ENCODE measurements around the gene ATP2B2.

ATP2B2 gene

GRCh38 chr3:10510743-10511432 is 5.5 kb upstream of the ATP2B2 start:
- no peak for DNase-seq

GRCh38 chr3:10510086-10510742 is 4.8 kb upstream of the ATP2B2 start:
- no peak for DNase-seq

GRCh38 chr3:10509325-10509724 is 3.9 kb upstream of the ATP2B2 start:
- DNase-seq, result no peak

- DNase-seq, result no peak
These were observed 3.4 kb upstream of the ATP2B2 start for GRCh38 chr3:10508619-10509260.

- DNase-seq, result no peak
These were observed 2.8 kb upstream of the ATP2B2 start for GRCh38 chr3:10508235-10508618.

GRCh38 chr3:10507331-10507730 is 1.9 kb upstream of the ATP2B2 start:
- DNase-seq, result no peak

- no peak for DNase-seq
These were observed 1.3 kb upstream of the ATP2B2 start for GRCh38 chr3:10506696-10507095.

- DNase-seq, result no peak
These were observed 602 bp upstream of the ATP2B2 start for GRCh38 chr3:10505791-10506585.

GRCh38 chr3:10504171-10505049 is 976 bp downstream of the ATP2B2 start:
- DNase-seq, result no peak

GRCh38 chr3:10503217-10503796 is 2.1 kb downstream of the ATP2B2 start:
- DNase-seq, result no peak

GRCh38 chr3:10502185-10502880 is 3.1 kb downstream of the ATP2B2 start:
- no peak for DNase-seq

GRCh38 chr3:10501664-10502052 is 3.7 kb downstream of the ATP2B2 start:
- DNase-seq, result no peak

GRCh38 chr3:10500717-10501663 is 4.4 kb downstream of the ATP2B2 start:
- DNase-seq, result no peak

GRCh38 chr3:10498271-10498670 is 7.1 kb downstream of the ATP2B2 start:
- DNase-seq, result no peak

- no peak for DNase-seq
These were observed 7.9 kb downstream of the ATP2B2 start for GRCh38 chr3:10497439-10497838.

- no peak for DNase-seq
These were observed 9.1 kb downstream of the ATP2B2 start for GRCh38 chr3:10496121-10496863.

- DNase-seq, result no peak
These were observed 9.8 kb downstream of the ATP2B2 start for GRCh38 chr3:10495614-10496013.

- DNase-seq, result no peak
These were observed 10.4 kb downstream of the ATP2B2 start for GRCh38 chr3:10495003-10495402.

GRCh38 chr3:10494180-10494579 is 11.2 kb downstream of the ATP2B2 start:
- DNase-seq, result no peak

Data from activated CD8-positive, alpha-beta memory T cell treated with anti-CD3 and anti-CD28 coated beads for 24 hours (primary cell).